Measurements from ENCODE around the gene PHKG1.
A peak's percentile ranks its signal among the peaks of the same experiment; 100 is the strongest.
"Not testable (repeated sequence)": the region's sequence is repeated elsewhere in the genome, so short reads cannot be mapped to it uniquely, and the experiment has no call there.

Gene PHKG1

GRCh38 chr7:56063882-56064625 is 28.7 kb downstream of the PHKG1 start, which contains the start of gene SUMF2:
TSS of gene SUMF2 (plus strand) at chr7:56064286. CDS start at chr7:56064312, 26 bp downstream.
- peak within 1 kb of the TSS in 4 of 5 donors; percentile 72 to 87 (median 80) for H3K9ac ChIP-seq (ENCODE audit: low read length in 5 of 5)
- H3K36me3 ChIP-seq (ENCODE audit: control insufficient read depth in 5 of 5, insufficient read depth in 5 of 5, low read length in 5 of 5): peaks cover 31 to 47% (median 33%) of the 10 kb centered on the region in 5 donors
- peak within 1 kb of the TSS; percentile 92 for H3K27ac ChIP-seq (ENCODE audit: low read depth, low read length)
- H3K27me3 ChIP-seq (ENCODE audit: control insufficient read depth in 5 of 5, insufficient read depth in 4 of 5, low read length in 5 of 5): no peaks in the 10 kb centered on the region
- H3K9me3 ChIP-seq (ENCODE audit: control insufficient read depth in 5 of 5, low read length in 5 of 5): no peaks in the 10 kb centered on the region
- H3K4me3 ChIP-seq (ENCODE audit: low read depth in 1 of 5, low read length in 5 of 5): peak within 1 kb of the TSS; percentile 72 to 89 (median 84)
- peaks cover 0 to 14% (median 12%) of the 10 kb centered on the region in 5 donors for H3K4me1 ChIP-seq (ENCODE audit: control insufficient read depth in 5 of 5, insufficient read depth in 5 of 5, low read length in 5 of 5)

GRCh38 chr7:56063500-56063881 is 29.3 kb downstream of the PHKG1 start:
- Histone ChIP-seq H3K9ac (ENCODE audit: low read length in 5 of 5) (peak overlapping the region in 4 of 5 donors; percentile 59 to 81 (median 76)), H3K27ac (ENCODE audit: low read depth, low read length) (peak overlapping the region; percentile 92), H3K4me1 (ENCODE audit: control insufficient read depth in 5 of 5, insufficient read depth in 5 of 5, low read length in 5 of 5) (peaks cover 0 to 14% (median 12%) of the 10 kb centered on the region in 5 donors), H3K36me3 (ENCODE audit: control insufficient read depth in 5 of 5, insufficient read depth in 5 of 5, low read length in 5 of 5) (peaks cover 33 to 47% (median 37%) of the 10 kb centered on the region in 5 donors), H3K27me3 (ENCODE audit: control insufficient read depth in 5 of 5, insufficient read depth in 4 of 5, low read length in 5 of 5) (no peaks in the 10 kb centered on the region), H3K9me3 (ENCODE audit: control insufficient read depth in 5 of 5, low read length in 5 of 5) (no peaks in the 10 kb centered on the region), H3K4me3 (ENCODE audit: low read depth in 1 of 5, low read length in 5 of 5) (peak overlapping the region; percentile 72 to 89 (median 84))

DNA sequence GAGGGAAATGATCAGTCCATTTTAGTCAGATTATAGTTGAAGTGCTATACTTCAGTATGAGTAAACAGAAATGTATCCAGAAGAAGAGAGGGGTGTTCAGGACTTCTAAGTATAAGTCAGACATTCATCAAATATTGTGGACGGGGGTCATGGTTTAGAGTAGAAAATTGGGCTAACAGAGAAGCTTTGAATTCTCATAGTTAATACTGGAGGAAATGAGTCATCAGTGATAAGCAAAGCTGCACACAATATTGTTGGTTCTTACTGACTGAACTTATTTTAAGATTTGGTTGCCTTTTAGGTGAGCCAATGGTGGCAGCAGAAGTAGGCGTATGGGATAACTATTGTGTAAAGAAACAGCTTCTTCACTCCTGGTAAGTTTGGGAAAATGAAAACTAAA is 30.4 kb downstream of the PHKG1 start:
- peaks cover 42 to 56% (median 45%) of the 10 kb centered on the region in 5 donors for H3K36me3 ChIP-seq (ENCODE audit: control insufficient read depth in 5 of 5, insufficient read depth in 5 of 5, low read length in 5 of 5)
- H3K4me1 ChIP-seq (ENCODE audit: control insufficient read depth in 5 of 5, insufficient read depth in 5 of 5, low read length in 5 of 5): peaks cover 0 to 14% (median 12%) of the 10 kb centered on the region in 5 donors
- no peak overlapping the region for H3K27ac ChIP-seq (ENCODE audit: low read depth, low read length)

DNA sequence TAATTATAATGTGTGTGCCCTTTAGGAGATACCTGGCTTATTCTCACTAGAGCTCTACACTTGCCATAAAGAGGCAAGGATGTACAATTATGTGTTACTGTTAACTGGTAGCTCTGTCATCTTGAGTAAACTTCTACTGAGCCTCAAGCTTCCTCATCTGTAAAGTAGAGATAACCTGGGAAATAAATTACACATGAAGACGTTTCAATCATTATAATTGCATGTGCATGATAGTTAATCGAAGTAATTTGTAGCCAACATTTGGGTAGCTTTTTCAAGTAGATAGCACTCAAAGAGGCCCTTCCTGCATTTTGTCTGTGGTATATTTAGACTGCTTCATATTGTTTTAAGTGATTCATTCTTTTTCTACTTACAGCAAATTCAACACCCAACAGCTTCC is 38.8 kb downstream of the PHKG1 start:
- H3K4me1 ChIP-seq (ENCODE audit: control insufficient read depth in 5 of 5, insufficient read depth in 5 of 5, low read length in 5 of 5): peaks cover 0 to 26% (median 22%) of the 10 kb centered on the region in 5 donors
- no peak overlapping the region for H3K9ac ChIP-seq (ENCODE audit: low read length in 5 of 5)
- no peak overlapping the region for H3K27ac ChIP-seq (ENCODE audit: low read depth, low read length)
- peaks cover 33 to 58% (median 36%) of the 10 kb centered on the region in 5 donors for H3K36me3 ChIP-seq (ENCODE audit: control insufficient read depth in 5 of 5, insufficient read depth in 5 of 5, low read length in 5 of 5)
- no peaks in the 10 kb centered on the region for H3K9me3 ChIP-seq (ENCODE audit: control insufficient read depth in 5 of 5, low read length in 5 of 5)
- H3K27me3 ChIP-seq (ENCODE audit: control insufficient read depth in 5 of 5, insufficient read depth in 4 of 5, low read length in 5 of 5): no peaks in the 10 kb centered on the region
- no peak overlapping the region for H3K4me3 ChIP-seq (ENCODE audit: low read depth in 1 of 5, low read length in 5 of 5)

More for the DNA sequence above, 30.4 kb downstream of the PHKG1 start:
- Histone ChIP-seq H3K27me3 (ENCODE audit: control insufficient read depth in 5 of 5, insufficient read depth in 4 of 5, low read length in 5 of 5) (no peaks in the 10 kb centered on the region), H3K9me3 (ENCODE audit: control insufficient read depth in 5 of 5, low read length in 5 of 5) (no peaks in the 10 kb centered on the region), H3K4me3 (ENCODE audit: low read depth in 1 of 5, low read length in 5 of 5) (no peak overlapping the region), H3K9ac (ENCODE audit: low read length in 5 of 5) (no peak overlapping the region)

- no peak overlapping the region for H3K4me3 ChIP-seq (ENCODE audit: low read depth in 1 of 5, low read length in 5 of 5)
- H3K9ac ChIP-seq (ENCODE audit: low read length in 5 of 5): peak overlapping the region in 1 of 5 donors; percentile 22
- peaks cover 27 to 52% (median 30%) of the 10 kb centered on the region in 5 donors for H3K36me3 ChIP-seq (ENCODE audit: control insufficient read depth in 5 of 5, insufficient read depth in 5 of 5, low read length in 5 of 5)
- H3K27ac ChIP-seq (ENCODE audit: low read depth, low read length): no peak overlapping the region
- no peaks in the 10 kb centered on the region for H3K27me3 ChIP-seq (ENCODE audit: control insufficient read depth in 5 of 5, insufficient read depth in 4 of 5, low read length in 5 of 5)
- peaks cover 0 to 26% (median 22%) of the 10 kb centered on the region in 5 donors for H3K4me1 ChIP-seq (ENCODE audit: control insufficient read depth in 5 of 5, insufficient read depth in 5 of 5, low read length in 5 of 5)
- no peaks in the 10 kb centered on the region for H3K9me3 ChIP-seq (ENCODE audit: control insufficient read depth in 5 of 5, low read length in 5 of 5)
These were observed 39.4 kb downstream of the PHKG1 start for GRCh38 chr7:56053379-56053778.

DNA sequence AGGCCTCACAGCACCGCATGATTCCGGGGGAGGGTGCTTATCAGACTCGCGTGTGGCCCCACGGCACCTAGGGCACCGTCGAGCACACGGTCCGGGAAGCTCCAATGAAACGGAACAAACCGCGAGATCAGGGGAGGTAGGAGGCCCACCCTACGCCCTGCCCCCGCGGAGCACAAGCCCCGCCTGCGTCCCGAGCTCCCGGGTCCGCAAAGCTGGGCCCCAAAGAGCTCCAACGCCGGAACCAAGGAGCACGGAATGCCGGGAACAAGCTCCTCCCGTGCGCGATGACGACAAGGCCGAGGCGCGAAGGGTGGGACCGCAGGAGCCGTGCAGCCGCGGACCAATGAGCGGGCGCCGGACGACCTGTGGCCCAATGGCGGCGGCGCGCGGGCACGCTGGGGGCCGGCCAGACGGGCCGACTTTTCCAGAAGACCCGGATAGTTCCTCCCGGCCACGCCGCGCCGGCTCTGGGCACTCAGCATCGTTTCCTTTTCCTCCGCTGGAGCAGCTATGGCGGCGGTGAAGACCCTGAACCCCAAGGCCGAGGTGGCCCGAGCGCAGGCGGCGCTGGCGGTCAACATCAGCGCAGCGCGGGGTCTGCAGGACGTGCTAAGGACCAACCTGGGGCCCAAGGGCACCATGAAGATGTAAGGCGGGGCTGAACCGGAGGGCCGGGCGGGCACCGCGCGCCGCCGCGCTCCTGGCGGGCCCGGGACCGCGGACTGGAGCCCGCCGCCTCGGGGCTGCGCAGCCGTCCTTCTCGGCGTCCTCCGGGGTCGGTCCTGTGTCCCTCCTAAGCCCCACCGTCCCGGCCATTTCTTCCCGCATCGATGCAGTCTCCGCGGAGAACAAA is 41.2 kb downstream of the PHKG1 start, which contains the start of the genes CCT6A and PSPH:
TSS of gene CCT6A (plus strand) at position 427 of the 853 bp plus-strand sequence. CDS start at position 511, 84 bp downstream.
TSS of gene PSPH (minus strand) at position 106 of the 853 bp plus-strand sequence. CDS start 30,232 bp downstream, outside the sequence.
- Histone ChIP-seq H3K4me3 (ENCODE audit: low read depth in 1 of 5, low read length in 5 of 5) (peak within 1 kb of the TSS; percentile 79 to 99 (median 92)), H3K4me1 (ENCODE audit: control insufficient read depth in 5 of 5, insufficient read depth in 5 of 5, low read length in 5 of 5) (peaks cover 0 to 26% (median 22%) of the 10 kb centered on the region in 5 donors), H3K27me3 (ENCODE audit: control insufficient read depth in 5 of 5, insufficient read depth in 4 of 5, low read length in 5 of 5) (no peaks in the 10 kb centered on the region), H3K27ac (ENCODE audit: low read depth, low read length) (peak within 1 kb of the TSS; percentile 87), H3K9me3 (ENCODE audit: control insufficient read depth in 5 of 5, low read length in 5 of 5) (no peaks in the 10 kb centered on the region), H3K36me3 (ENCODE audit: control insufficient read depth in 5 of 5, insufficient read depth in 5 of 5, low read length in 5 of 5) (peaks cover 14 to 34% (median 16%) of the 10 kb centered on the region in 5 donors), H3K9ac (ENCODE audit: low read length in 5 of 5) (peak within 1 kb of the TSS; percentile 87 to 98 (median 90))

DNA sequence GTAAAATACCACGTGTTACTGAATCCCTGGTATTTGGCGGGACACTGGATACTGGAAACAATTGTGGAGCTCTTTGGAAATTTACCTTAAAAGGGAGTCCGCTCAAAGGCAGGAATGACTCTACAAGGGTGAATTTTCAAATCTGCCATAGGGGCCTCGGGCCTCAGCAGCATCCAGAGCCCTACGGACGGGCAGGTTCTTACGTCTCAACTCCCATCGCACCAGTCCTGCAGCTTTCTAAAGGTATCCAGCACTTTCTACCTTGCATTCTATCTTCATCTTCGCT is 41.8 kb downstream of the PHKG1 start:
- Histone ChIP-seq H3K4me1 (ENCODE audit: control insufficient read depth in 5 of 5, insufficient read depth in 5 of 5, low read length in 5 of 5) (peaks cover 0 to 26% (median 22%) of the 10 kb centered on the region in 5 donors), H3K9me3 (ENCODE audit: control insufficient read depth in 5 of 5, low read length in 5 of 5) (no peaks in the 10 kb centered on the region), H3K27ac (ENCODE audit: low read depth, low read length) (peak overlapping the region; percentile 87), H3K9ac (ENCODE audit: low read length in 5 of 5) (peak overlapping the region; percentile 87 to 98 (median 90)), H3K36me3 (ENCODE audit: control insufficient read depth in 5 of 5, insufficient read depth in 5 of 5, low read length in 5 of 5) (peaks cover 9 to 28% (median 13%) of the 10 kb centered on the region in 5 donors), H3K27me3 (ENCODE audit: control insufficient read depth in 5 of 5, insufficient read depth in 4 of 5, low read length in 5 of 5) (no peaks in the 10 kb centered on the region), H3K4me3 (ENCODE audit: low read depth in 1 of 5, low read length in 5 of 5) (peak overlapping the region; percentile 79 to 99 (median 92))

GRCh38 chr7:56048763-56049162 is 44.0 kb downstream of the PHKG1 start:
- not testable (repeated sequence) for H3K9me3 ChIP-seq (ENCODE audit: control insufficient read depth in 5 of 5, low read length in 5 of 5); H3K4me3 ChIP-seq (ENCODE audit: low read depth in 1 of 5, low read length in 5 of 5); H3K9ac ChIP-seq (ENCODE audit: low read length in 5 of 5); H3K27me3 ChIP-seq (ENCODE audit: control insufficient read depth in 5 of 5, insufficient read depth in 4 of 5, low read length in 5 of 5); H3K27ac ChIP-seq (ENCODE audit: low read depth, low read length); H3K36me3 ChIP-seq (ENCODE audit: control insufficient read depth in 5 of 5, insufficient read depth in 5 of 5, low read length in 5 of 5)
- peaks cover 0 to 26% (median 22%) of the 10 kb centered on the region in 5 donors for H3K4me1 ChIP-seq (ENCODE audit: control insufficient read depth in 5 of 5, insufficient read depth in 5 of 5, low read length in 5 of 5)

DNA sequence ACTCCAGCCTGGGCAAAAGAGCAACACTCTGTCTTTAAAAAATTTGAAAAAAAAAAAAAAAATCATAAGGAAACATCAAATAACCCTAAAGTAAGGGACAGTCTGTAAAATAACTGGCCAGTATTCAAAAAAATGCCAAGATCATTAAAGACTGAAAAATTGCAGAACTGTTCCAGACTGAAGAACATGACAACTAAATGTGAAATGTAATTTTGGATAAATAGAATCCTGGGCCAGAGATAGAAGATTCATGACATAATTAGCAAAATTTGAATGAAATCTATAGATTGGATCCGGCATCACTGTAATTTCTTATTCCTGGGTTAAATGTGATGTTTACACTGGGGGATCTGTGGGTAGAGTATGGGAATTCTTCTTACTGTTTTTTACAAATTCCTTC is 44.5 kb downstream of the PHKG1 start:
- Histone ChIP-seq H3K4me3 (ENCODE audit: low read depth in 1 of 5, low read length in 5 of 5) (no peak overlapping the region), H3K9me3 (ENCODE audit: control insufficient read depth in 5 of 5, low read length in 5 of 5) (no peaks in the 10 kb centered on the region), H3K27ac (ENCODE audit: low read depth, low read length) (no peak overlapping the region), H3K4me1 (ENCODE audit: control insufficient read depth in 5 of 5, insufficient read depth in 5 of 5, low read length in 5 of 5) (peaks cover 0 to 26% (median 22%) of the 10 kb centered on the region in 5 donors), H3K27me3 (ENCODE audit: control insufficient read depth in 5 of 5, insufficient read depth in 4 of 5, low read length in 5 of 5) (no peaks in the 10 kb centered on the region), H3K9ac (ENCODE audit: low read length in 5 of 5) (no peak overlapping the region), H3K36me3 (ENCODE audit: control insufficient read depth in 5 of 5, insufficient read depth in 5 of 5, low read length in 5 of 5) (peaks cover 0 to 3% (median 0%) of the 10 kb centered on the region in 5 donors)
